Esophagus squamous epithelium (tissue), 5 donors: Measurements from ENCODE around the gene KIF5C. TPM values are rescaled to one million over a fixed set of nuclear protein-coding genes. Genes with fewer than 3 reads are reported as not detected.

Source experiments
- DNase-seq: peaks from one replicate; lab custom pipeline; 2025; lab: John Stamatoyannopoulos, UW
- H3K27ac ChIP-seq, 4 donors: fragments of 200-600 bp; sonication (generic); one replicate each; pipeline ENCODE4 v1.5.1; 2016 to 2019; ENCODE audit warnings: mild to moderate bottlenecking in 1 of 4
- H3K27me3 ChIP-seq, 4 donors: fragments of 200-600 bp; sonication (generic); 1 replicate in 3 of 4; 2 replicates in 1 of 4; pipeline versions ENCODE4 v1.5.1 to v1.6.0; 2017 to 2021; ENCODE audit warnings: antibody characterized with exemption in 1 of 4
- H3K36me3 ChIP-seq, 3 donors: fragments of 200-600 bp; sonication (generic); one replicate each; pipeline ENCODE4 v1.5.1; 2016 to 2019
- H3K4me1 ChIP-seq, 3 donors: fragments of 200-600 bp; sonication (generic); one replicate each; pipeline ENCODE4 v1.5.1; 2017 to 2019
- H3K4me3 ChIP-seq, 4 donors: fragments of 200-600 bp; sonication (generic); 1 replicate in 3 of 4; 2 replicates in 1 of 4; pipeline ENCODE4 v1.5.1; 2016 to 2019; ENCODE audit warnings: mild to moderate bottlenecking in 2 of 4, moderate library complexity in 1 of 4
- H3K9me3 ChIP-seq, 3 donors: fragments of 200-600 bp; sonication (generic); one replicate each; pipeline ENCODE4 v1.5.1; 2016 to 2019
- CTCF ChIP-seq, 6 experiments: fragments of 450-650 bp in 4 of 6; fragments of 200-600 bp in 2 of 6; sonication (generic) in 2 of 6; IDR thresholded peaks; one replicate each; pipeline ENCODE4 v1.5.1; 2016 to 2019; ENCODE audit warnings: antibody characterized with exemption in 6 of 6, mild to moderate bottlenecking in 4 of 6, moderate library complexity in 4 of 6
- POLR2A ChIP-seq, 4 donors: fragments of 450-650 bp; IDR thresholded peaks; one replicate each; pipeline ENCODE4 v1.6.1; 2017; ENCODE audit warnings: antibody characterized with exemption in 4 of 4, mild to moderate bottlenecking in 4 of 4, moderate library complexity in 3 of 4
- WGBS, 2 donors: methylation state at CpG; one replicate each; pipeline ENCODE4 v1.1.5; 2018; 5-methylcytosine and 5-hydroxymethylcytosine counted together
- intact Hi-C: fragments of 100-400 bp; cut with DNase I; formaldehyde crosslinking; loops from one replicate; pipeline ENCODE4 v1.15.0; 2022
- total RNA-seq, 4 donors: library from RNA; depleted of rRNA; stranded (reverse); fragments of >200 nt; gene quantifications; one replicate each; pipeline ENCODE4 v1.1.0, GENCODE V29; 2016
- donor health status: DM: yes; HTN: yes; CAD: no.

Gene KIF5C
- total RNA-seq, 4 donors from 2014 or later = 0.09 to 2.3 (median 0.41) TPM; not detected in 1

GRCh38 chr2:148896136-148896535 lies 21.1 kb downstream of the KIF5C start:
- peaks cover 0 to 4% (median 0%) of the 10 kb centered on the region in 3 donors for H3K9me3 ChIP-seq
- intact Hi-C loops = no loop called here
- H3K36me3 ChIP-seq = no peaks in the 10 kb centered on the region
- H3K4me3 ChIP-seq = no peak overlapping the region
- TF ChIP-seq CTCF (IDR thresholded peaks at IDR 0.05) = no peak
- no peak for TF ChIP-seq POLR2A (IDR thresholded peaks at IDR 0.05)
- peaks cover 0 to 21% (median 0%) of the 10 kb centered on the region in 4 donors for H3K27me3 ChIP-seq
- no peak for DNase-seq
- H3K4me1 ChIP-seq = no peaks in the 10 kb centered on the region
- no peak overlapping the region for H3K27ac ChIP-seq
- 65 to 81% methylated on average over 4 of the region's 4 CpGs for WGBS, 2 donors

- H3K4me1 ChIP-seq = no peaks in the 10 kb centered on the region
- H3K27me3 ChIP-seq = peaks cover 0 to 6% (median 0%) of the 10 kb centered on the region in 4 donors
- intact Hi-C loops = no loop called here
- no peak for DNase-seq
- H3K27ac ChIP-seq = no peak overlapping the region
- 89 to 95% methylated on average over 7 of the region's 7 CpGs for WGBS, 2 donors
- no peaks in the 10 kb centered on the region for H3K9me3 ChIP-seq
- no peak for TF ChIP-seq CTCF (IDR thresholded peaks at IDR 0.05)
- no peak for TF ChIP-seq POLR2A (IDR thresholded peaks at IDR 0.05)
- H3K4me3 ChIP-seq = no peak overlapping the region
- no peaks in the 10 kb centered on the region for H3K36me3 ChIP-seq
Observed at GRCh38 chr2:148899638-148900318, 24.8 kb downstream of the KIF5C start.

GRCh38 chr2:148900350-148900837 lies 25.4 kb downstream of the KIF5C start:
- no peaks in the 10 kb centered on the region for H3K4me1 ChIP-seq
- H3K27ac ChIP-seq = no peak overlapping the region
- no peak for DNase-seq
- H3K4me3 ChIP-seq = no peak overlapping the region
- H3K27me3 ChIP-seq = peaks cover 0 to 6% (median 0%) of the 10 kb centered on the region in 4 donors
- TF ChIP-seq POLR2A (IDR thresholded peaks at IDR 0.05) (no peak), CTCF (IDR thresholded peaks at IDR 0.05) (no peak)
- intact Hi-C loops = no loop called here
- no peaks in the 10 kb centered on the region for H3K9me3 ChIP-seq
- no peaks in the 10 kb centered on the region for H3K36me3 ChIP-seq
- 53 to 69% methylated on average over 2 of the region's 2 CpGs for WGBS, 2 donors

- DNase-seq = no peak
- no peak for TF ChIP-seq POLR2A (IDR thresholded peaks at IDR 0.05)
- no peak for TF ChIP-seq CTCF (IDR thresholded peaks at IDR 0.05)
Observed at GRCh38 chr2:148901142-148901541, 26.1 kb downstream of the KIF5C start.

GRCh38 chr2:148902798-148903197 lies 27.8 kb downstream of the KIF5C start:
- H3K4me1 ChIP-seq = no peaks in the 10 kb centered on the region
- peaks cover 0 to 6% (median 0%) of the 10 kb centered on the region in 4 donors for H3K27me3 ChIP-seq
- intact Hi-C loops = no loop called here
- H3K4me3 ChIP-seq = no peak overlapping the region
- DNase-seq = no peak
- H3K9me3 ChIP-seq = no peaks in the 10 kb centered on the region
- TF ChIP-seq POLR2A (IDR thresholded peaks at IDR 0.05) = no peak
- TF ChIP-seq CTCF (IDR thresholded peaks at IDR 0.05) = no peak
- H3K27ac ChIP-seq = no peak overlapping the region
- H3K36me3 ChIP-seq = no peaks in the 10 kb centered on the region
- WGBS, 2 donors = 83% methylated on average over 1 of the region's 1 CpG; no CpG with 5 or more reads in 1 of the 2 donors

More at GRCh38 chr2:148901142-148901541, 26.1 kb downstream of the KIF5C start:
- no peaks in the 10 kb centered on the region for H3K9me3 ChIP-seq
- no peak overlapping the region for H3K4me3 ChIP-seq
- H3K36me3 ChIP-seq = no peaks in the 10 kb centered on the region
- 29 to 33% methylated on average over 1 of the region's 1 CpG for WGBS, 2 donors
- H3K27me3 ChIP-seq = peaks cover 0 to 4% (median 0%) of the 10 kb centered on the region in 4 donors
- H3K4me1 ChIP-seq = no peaks in the 10 kb centered on the region
- intact Hi-C loops = no loop called here
- no peak overlapping the region for H3K27ac ChIP-seq
